HL-60 (cell line): ENCODE data around the gene NHSL2.

ENCODE experiments used
- DNase-seq, 2 experiments: peaks; one replicate each; pipeline ENCODE4 v3.0.0-alpha.2; 2010 to 2020; ENCODE audit warnings: low read depth in 1 of 2, low spot score in 1 of 2
- H3K27ac ChIP-seq: fragments of 250-450 bp; sonication (Bioruptor Pico); replicated peaks from 2 replicates; pipeline ENCODE4 v1.5.1; 2020; ENCODE audit warnings: mild to moderate bottlenecking, moderate library complexity
- H3K27me3 ChIP-seq: fragments of 250-450 bp; sonication (Bioruptor Pico); 2 replicates; pipeline ENCODE4 v1.5.1; 2021; ENCODE audit warnings: mild to moderate bottlenecking, moderate library complexity; ENCODE audit not compliant: insufficient read depth, poor library complexity, severe bottlenecking
- H3K4me3 ChIP-seq: replicated peaks from 2 replicates; pipeline ENCODE4 v1.5.1; 2011; ENCODE audit warnings: mild to moderate bottlenecking, control low read depth, low read length; ENCODE audit not compliant: insufficient read depth
- GABPA ChIP-seq: IDR thresholded peaks from 2 replicates; pipeline ENCODE4 v1.6.1; 2012; ENCODE audit warnings: low read depth
- POLR2AphosphoS5 ChIP-seq: IDR thresholded peaks from 2 replicates; pipeline ENCODE4 v1.6.1; 2012; ENCODE audit warnings: low read depth
- SPI1 ChIP-seq: IDR thresholded peaks from 2 replicates; pipeline ENCODE4 v1.6.1; 2012; ENCODE audit warnings: low read depth, mild to moderate bottlenecking, borderline replicate concordance
- TF ChIP-seq, protein P1 (sequence below): IDR thresholded peaks from one replicate; pipeline ENCODE4 v1.5.1; 2011; ENCODE audit warnings: low read length, control low read depth, inconsistent platforms; ENCODE audit not compliant: insufficient read depth
- TF ChIP-seq, protein P2 (sequence below): IDR thresholded peaks from 2 replicates; pipeline ENCODE4 v1.6.1; 2012; ENCODE audit warnings: low read depth; ENCODE audit not compliant: insufficient replicate concordance

Gene NHSL2

DNA sequence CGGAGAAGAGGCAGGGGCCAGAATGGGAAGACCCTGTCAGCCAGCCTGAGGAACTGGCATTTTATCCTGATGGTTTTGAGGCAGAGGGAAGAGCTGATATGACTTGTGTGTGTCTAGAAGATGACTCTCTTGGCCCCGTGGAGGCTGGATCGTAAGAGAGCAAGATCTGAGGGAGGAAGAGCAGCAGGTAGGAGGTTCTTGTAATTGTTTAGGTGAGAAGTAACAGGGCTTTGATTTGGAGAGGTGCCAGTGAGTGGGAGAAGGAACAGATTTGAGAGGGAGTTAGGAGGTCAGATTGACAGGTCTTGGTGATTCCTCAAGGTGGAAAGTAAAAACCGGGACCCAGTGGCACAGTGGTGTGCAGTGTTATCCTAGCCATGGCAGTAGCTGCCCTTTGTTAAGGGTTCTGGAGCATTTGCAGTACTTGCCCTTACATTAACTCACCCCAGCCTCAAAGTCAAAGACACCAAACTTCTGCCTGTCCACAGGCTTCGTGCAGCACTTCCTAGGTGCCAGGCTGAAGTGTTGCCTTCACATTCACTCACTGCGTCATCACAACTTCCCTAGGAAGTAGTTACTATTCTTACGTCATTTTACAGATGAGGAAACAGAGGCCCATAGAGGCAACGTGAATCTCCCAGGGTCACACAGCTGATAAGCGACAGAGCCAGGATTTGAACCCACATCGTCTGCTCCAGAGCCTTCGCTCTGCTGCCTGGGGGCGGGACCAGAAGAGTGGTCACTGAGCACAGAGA, 197.4 kb downstream of the NHSL2 start:
- H3K27ac ChIP-seq, result peak overlapping the region; percentile 33
- peak in 1 of 2 experiments; percentile 44 for DNase-seq
- no peak overlapping the region for H3K4me3 ChIP-seq
- TF ChIP-seq, protein P1, sequence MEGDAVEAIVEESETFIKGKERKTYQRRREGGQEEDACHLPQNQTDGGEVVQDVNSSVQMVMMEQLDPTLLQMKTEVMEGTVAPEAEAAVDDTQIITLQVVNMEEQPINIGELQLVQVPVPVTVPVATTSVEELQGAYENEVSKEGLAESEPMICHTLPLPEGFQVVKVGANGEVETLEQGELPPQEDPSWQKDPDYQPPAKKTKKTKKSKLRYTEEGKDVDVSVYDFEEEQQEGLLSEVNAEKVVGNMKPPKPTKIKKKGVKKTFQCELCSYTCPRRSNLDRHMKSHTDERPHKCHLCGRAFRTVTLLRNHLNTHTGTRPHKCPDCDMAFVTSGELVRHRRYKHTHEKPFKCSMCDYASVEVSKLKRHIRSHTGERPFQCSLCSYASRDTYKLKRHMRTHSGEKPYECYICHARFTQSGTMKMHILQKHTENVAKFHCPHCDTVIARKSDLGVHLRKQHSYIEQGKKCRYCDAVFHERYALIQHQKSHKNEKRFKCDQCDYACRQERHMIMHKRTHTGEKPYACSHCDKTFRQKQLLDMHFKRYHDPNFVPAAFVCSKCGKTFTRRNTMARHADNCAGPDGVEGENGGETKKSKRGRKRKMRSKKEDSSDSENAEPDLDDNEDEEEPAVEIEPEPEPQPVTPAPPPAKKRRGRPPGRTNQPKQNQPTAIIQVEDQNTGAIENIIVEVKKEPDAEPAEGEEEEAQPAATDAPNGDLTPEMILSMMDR, result no peak
- TF ChIP-seq POLR2AphosphoS5 (no peak), SPI1 (no peak), GABPA (no peak)
- TF ChIP-seq, protein P2, sequence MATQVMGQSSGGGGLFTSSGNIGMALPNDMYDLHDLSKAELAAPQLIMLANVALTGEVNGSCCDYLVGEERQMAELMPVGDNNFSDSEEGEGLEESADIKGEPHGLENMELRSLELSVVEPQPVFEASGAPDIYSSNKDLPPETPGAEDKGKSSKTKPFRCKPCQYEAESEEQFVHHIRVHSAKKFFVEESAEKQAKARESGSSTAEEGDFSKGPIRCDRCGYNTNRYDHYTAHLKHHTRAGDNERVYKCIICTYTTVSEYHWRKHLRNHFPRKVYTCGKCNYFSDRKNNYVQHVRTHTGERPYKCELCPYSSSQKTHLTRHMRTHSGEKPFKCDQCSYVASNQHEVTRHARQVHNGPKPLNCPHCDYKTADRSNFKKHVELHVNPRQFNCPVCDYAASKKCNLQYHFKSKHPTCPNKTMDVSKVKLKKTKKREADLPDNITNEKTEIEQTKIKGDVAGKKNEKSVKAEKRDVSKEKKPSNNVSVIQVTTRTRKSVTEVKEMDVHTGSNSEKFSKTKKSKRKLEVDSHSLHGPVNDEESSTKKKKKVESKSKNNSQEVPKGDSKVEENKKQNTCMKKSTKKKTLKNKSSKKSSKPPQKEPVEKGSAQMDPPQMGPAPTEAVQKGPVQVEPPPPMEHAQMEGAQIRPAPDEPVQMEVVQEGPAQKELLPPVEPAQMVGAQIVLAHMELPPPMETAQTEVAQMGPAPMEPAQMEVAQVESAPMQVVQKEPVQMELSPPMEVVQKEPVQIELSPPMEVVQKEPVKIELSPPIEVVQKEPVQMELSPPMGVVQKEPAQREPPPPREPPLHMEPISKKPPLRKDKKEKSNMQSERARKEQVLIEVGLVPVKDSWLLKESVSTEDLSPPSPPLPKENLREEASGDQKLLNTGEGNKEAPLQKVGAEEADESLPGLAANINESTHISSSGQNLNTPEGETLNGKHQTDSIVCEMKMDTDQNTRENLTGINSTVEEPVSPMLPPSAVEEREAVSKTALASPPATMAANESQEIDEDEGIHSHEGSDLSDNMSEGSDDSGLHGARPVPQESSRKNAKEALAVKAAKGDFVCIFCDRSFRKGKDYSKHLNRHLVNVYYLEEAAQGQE, result no peak
- no peaks in the 10 kb centered on the region for H3K27me3 ChIP-seq

DNA sequence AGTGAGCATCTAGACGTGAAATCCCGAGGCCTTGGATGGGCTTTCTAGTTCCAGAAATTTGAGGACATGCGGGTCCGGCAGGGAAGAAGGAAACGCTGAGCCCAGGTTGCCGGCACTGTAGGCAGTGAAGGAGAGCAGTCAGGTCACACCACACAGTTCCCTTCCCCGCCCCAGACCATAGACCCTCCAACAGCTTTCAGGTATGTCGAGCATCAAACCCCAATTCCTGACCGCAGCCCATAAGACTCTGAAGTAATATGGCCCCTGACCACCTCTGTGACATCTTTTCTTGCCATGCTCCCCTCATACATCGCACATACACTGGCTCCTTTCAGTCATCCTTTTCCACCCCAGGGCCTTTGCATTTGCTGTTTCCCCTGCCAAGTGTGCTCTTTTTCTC, 198.0 kb downstream of the NHSL2 start:
- TF ChIP-seq POLR2AphosphoS5, result no peak
- TF ChIP-seq SPI1, result no peak
- no peak for TF ChIP-seq GABPA
- TF ChIP-seq, protein P1, result no peak
- TF ChIP-seq, protein P2, result no peak
- DNase-seq, result no peak
- Histone ChIP-seq H3K4me3 (no peak overlapping the region), H3K27ac (no peak overlapping the region), H3K27me3 (no peaks in the 10 kb centered on the region)

DNA sequence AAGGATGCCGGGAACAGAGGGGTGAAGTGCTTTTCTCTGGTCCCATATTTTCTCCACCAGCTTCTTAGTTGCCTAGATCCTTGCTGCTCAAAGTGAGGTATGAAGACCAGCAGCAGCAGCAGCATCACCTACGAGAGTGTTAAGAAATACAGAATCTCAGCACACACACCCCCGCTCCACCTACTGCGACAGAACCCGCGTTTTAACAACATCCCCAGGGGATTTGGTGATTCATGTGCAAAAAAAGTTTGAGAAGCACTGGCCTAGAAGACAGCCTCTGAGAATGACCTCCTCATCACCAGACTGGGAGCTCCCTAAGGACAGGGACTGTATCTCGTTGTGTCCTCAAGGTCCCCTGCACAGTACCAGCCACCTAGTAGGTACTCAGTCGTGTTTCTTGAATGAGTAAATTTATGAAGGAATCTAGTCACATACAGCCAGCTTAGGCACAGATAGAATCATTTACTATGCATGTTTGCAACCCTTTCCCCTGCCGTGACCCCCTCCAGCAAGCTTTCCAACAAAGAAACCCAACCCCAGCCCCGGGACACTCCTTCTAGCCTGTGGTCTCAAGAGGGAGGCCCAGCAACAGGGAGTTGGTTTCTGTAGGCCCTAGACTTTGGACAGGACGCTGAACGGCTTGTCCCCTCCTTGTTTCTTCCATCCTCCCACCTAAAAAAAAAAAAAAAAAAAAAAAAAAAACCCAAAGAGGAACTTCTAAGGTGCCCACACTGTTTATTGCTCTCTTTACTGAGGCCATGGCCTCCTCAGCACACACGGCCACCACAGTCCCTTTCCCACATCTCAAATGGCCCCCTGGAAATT, 199.6 kb downstream of the NHSL2 start:
- TF ChIP-seq, protein P2, result no peak
- TF ChIP-seq POLR2AphosphoS5, result no peak
- TF ChIP-seq SPI1, result no peak
- Histone ChIP-seq H3K27ac (peak overlapping the region; percentile 69), H3K27me3 (no peaks in the 10 kb centered on the region), H3K4me3 (no peak overlapping the region)
- DNase-seq, result peak in 1 of 2 experiments; percentile 54
